PFSK-1 (cell line): Measurements from ENCODE around the gene CNEP1R1.

ENCODE experiments used
- FOXP2 ChIP-seq: optimal IDR thresholded peaks from 2 replicates; pipeline ENCODE3; 2011; ENCODE audit warnings: borderline replicate concordance, control low read depth, inconsistent platforms; ENCODE audit not compliant: insufficient read depth; ENCODE audit errors: extremely low read length, extremely low read depth
- POLR2AphosphoS5 ChIP-seq: IDR thresholded peaks from 2 replicates; pipeline ENCODE4 v1.6.1; 2012; ENCODE audit warnings: low read depth, mild to moderate bottlenecking, control low read depth, low read length, moderate library complexity
- SIN3A ChIP-seq: IDR thresholded peaks from 2 replicates; pipeline ENCODE4 v1.6.1; 2012; ENCODE audit warnings: mild to moderate bottlenecking, low read length, moderate library complexity, borderline replicate concordance; ENCODE audit not compliant: insufficient read depth
- TAF1 ChIP-seq: IDR thresholded peaks from 2 replicates; pipeline ENCODE4 v1.6.1; 2012; ENCODE audit warnings: low read length, control low read depth, borderline replicate concordance; ENCODE audit not compliant: insufficient read depth
- TF ChIP-seq, protein P1 (sequence below), 2 experiments: IDR thresholded peaks; 2 replicates each; pipeline versions ENCODE4 v1.6.1 to v1.8.0; 2011 to 2012; ENCODE audit warnings: low read depth in 2 of 2, low read length in 2 of 2, control low read depth in 1 of 2, inconsistent platforms in 1 of 2, mild to moderate bottlenecking in 1 of 2, moderate library complexity in 1 of 2; ENCODE audit not compliant: insufficient read depth in 1 of 2

CNEP1R1 gene

GRCh38 chr16:50040710-50041109 is 15.7 kb downstream of the CNEP1R1 start:
- TF ChIP-seq TAF1 (no peak), FOXP2 (no peak), POLR2AphosphoS5 (no peak), SIN3A (no peak)
- TF ChIP-seq, protein P1, sequence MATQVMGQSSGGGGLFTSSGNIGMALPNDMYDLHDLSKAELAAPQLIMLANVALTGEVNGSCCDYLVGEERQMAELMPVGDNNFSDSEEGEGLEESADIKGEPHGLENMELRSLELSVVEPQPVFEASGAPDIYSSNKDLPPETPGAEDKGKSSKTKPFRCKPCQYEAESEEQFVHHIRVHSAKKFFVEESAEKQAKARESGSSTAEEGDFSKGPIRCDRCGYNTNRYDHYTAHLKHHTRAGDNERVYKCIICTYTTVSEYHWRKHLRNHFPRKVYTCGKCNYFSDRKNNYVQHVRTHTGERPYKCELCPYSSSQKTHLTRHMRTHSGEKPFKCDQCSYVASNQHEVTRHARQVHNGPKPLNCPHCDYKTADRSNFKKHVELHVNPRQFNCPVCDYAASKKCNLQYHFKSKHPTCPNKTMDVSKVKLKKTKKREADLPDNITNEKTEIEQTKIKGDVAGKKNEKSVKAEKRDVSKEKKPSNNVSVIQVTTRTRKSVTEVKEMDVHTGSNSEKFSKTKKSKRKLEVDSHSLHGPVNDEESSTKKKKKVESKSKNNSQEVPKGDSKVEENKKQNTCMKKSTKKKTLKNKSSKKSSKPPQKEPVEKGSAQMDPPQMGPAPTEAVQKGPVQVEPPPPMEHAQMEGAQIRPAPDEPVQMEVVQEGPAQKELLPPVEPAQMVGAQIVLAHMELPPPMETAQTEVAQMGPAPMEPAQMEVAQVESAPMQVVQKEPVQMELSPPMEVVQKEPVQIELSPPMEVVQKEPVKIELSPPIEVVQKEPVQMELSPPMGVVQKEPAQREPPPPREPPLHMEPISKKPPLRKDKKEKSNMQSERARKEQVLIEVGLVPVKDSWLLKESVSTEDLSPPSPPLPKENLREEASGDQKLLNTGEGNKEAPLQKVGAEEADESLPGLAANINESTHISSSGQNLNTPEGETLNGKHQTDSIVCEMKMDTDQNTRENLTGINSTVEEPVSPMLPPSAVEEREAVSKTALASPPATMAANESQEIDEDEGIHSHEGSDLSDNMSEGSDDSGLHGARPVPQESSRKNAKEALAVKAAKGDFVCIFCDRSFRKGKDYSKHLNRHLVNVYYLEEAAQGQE (IDR thresholded peaks at IDR 0.05; ENCODE audit: insufficient read depth in 1 of 2, low read depth in 2 of 2, low read length in 2 of 2) = no peak

DNA sequence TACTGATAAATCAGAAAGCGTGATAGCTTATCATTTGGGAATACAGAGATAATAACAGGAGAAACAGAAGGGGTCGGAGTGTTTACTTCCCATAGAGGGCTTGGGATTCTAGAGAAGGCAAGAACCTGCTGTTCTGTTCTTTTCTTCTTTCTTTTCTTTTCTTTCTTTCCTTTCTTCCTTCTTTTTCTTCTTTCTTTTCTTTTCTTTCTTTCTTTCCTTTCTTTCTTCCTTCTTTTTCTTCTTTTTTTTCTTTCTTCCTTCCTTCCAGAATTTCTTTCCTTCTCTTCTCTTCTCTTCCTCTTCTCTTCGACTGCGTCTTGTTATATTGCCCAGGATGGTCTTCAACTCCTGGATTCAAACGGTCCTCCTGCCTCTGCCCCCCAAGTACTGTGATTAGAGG is 18.3 kb downstream of the CNEP1R1 start:
- TF ChIP-seq FOXP2 (no peak), TAF1 (no peak), SIN3A (no peak), POLR2AphosphoS5 (no peak)
- TF ChIP-seq, protein P1 (IDR thresholded peaks at IDR 0.05; ENCODE audit: insufficient read depth in 1 of 2, low read depth in 2 of 2, low read length in 2 of 2) = no peak

DNA sequence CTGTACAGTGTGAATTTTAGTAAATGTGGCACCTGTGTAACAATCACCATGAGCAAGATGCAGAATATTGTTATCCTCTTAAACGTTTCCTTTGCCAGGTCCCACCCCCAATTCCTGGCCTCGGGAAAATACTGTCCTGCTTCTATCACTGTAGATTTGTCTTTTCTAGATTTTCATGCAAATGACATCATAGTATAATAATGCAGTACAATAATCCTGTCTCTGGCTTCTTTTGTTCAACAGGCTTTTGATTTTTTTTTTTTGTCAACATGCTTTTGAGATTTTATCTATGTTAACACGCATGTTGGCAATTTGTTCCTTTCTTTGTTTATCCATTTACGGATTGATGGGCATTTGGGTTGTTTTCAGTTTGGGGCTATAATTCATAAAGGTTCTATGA is 20.4 kb downstream of the CNEP1R1 start:
- TF ChIP-seq TAF1 (no peak), FOXP2 (no peak), POLR2AphosphoS5 (no peak), SIN3A (no peak)
- TF ChIP-seq, protein P1 (IDR thresholded peaks at IDR 0.05; ENCODE audit: insufficient read depth in 1 of 2, low read depth in 2 of 2, low read length in 2 of 2) = no peak

- TF ChIP-seq, protein P1 (IDR thresholded peaks at IDR 0.05; ENCODE audit: insufficient read depth in 1 of 2, low read depth in 2 of 2, low read length in 2 of 2) = no peak
These were observed 21.8 kb downstream of the CNEP1R1 start for GRCh38 chr16:50046853-50047252.

DNA sequence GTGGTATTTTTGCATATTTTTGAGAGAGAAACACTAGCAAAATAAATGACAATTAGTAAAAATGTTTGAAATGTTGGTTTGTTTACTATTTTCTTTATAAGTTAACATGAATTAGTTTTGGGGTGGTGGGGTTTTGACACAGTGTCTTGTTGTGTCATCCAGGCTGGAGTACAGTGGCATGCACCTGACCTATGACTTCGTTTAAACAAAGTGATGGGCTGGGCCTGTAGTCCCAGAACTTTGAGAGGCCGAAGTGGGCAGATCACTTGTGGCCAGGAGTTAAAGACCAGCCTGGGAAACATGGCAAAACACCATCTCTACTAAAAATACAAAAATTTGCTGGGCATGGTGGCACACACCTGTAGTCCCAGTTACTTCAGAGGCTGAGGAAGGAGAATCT is 22.8 kb downstream of the CNEP1R1 start:
- TF ChIP-seq, protein P1 (IDR thresholded peaks at IDR 0.05; ENCODE audit: insufficient read depth in 1 of 2, low read depth in 2 of 2, low read length in 2 of 2) = no peak
- TF ChIP-seq SIN3A (no peak), TAF1 (no peak), POLR2AphosphoS5 (no peak), FOXP2 (no peak)
